HUES48 (cell line): Measurements from ENCODE around the gene PRKCE.

ENCODE experiments used
- H3K27ac ChIP-seq: one replicate; pipeline ENCODE4 v1.7.0; 2013; ENCODE audit warnings: low read depth, low read length, inconsistent platforms
- H3K27me3 ChIP-seq: 2 replicates; pipeline ENCODE4 v1.6.1; 2013; ENCODE audit warnings: mild to moderate bottlenecking, low read length; ENCODE audit not compliant: control insufficient read depth, insufficient read depth
- H3K36me3 ChIP-seq: 2 replicates; pipeline ENCODE4 v1.6.1; 2013; ENCODE audit warnings: low read length; ENCODE audit not compliant: control insufficient read depth, insufficient read depth
- H3K4me1 ChIP-seq: 2 replicates; pipeline ENCODE4 v1.6.1; 2013; ENCODE audit warnings: mild to moderate bottlenecking, low read length; ENCODE audit not compliant: control insufficient read depth, insufficient read depth
- H3K4me3 ChIP-seq: 2 replicates; pipeline ENCODE4 v1.5.1; 2013; ENCODE audit warnings: mild to moderate bottlenecking, low read depth, low read length
- H3K9ac ChIP-seq: 2 replicates; pipeline ENCODE4 v1.6.1; 2013; ENCODE audit warnings: mild to moderate bottlenecking, low read depth, low read length, moderate library complexity
- H3K9me3 ChIP-seq: 2 replicates; pipeline ENCODE4 v1.6.1; 2013; ENCODE audit warnings: low read length; ENCODE audit not compliant: control insufficient read depth, insufficient read depth

PRKCE gene

GRCh38 chr2:46001741-46002506 is 350.4 kb downstream of the PRKCE start:
- no peak overlapping the region for H3K4me3 ChIP-seq
- H3K36me3 ChIP-seq: no peaks in the 10 kb centered on the region
- no peaks in the 10 kb centered on the region for H3K27me3 ChIP-seq
- no peaks in the 10 kb centered on the region for H3K9me3 ChIP-seq
- no peak overlapping the region for H3K27ac ChIP-seq
- no peaks in the 10 kb centered on the region for H3K4me1 ChIP-seq
- no peak overlapping the region for H3K9ac ChIP-seq

DNA sequence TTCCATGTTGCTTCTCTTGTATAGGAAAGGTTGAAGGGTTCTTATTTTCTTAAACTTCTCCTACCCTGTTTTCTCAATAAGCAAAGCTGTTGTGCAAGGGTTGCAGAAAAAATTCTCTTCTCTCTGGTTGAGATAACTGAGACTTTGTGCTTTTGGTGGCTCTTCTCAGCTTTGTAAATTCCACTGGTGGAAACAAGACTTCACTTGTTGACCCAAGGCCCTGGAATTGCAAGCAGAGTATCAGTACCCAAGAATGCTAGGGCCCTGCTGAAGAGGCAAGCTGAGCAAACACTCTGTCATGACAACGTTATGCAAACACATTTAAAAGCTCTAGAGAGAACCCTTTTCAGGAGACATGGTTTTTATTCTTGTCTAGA is 351.0 kb downstream of the PRKCE start:
- Histone ChIP-seq H3K27ac (no peak overlapping the region), H3K9ac (no peak overlapping the region), H3K4me3 (no peak overlapping the region), H3K9me3 (no peaks in the 10 kb centered on the region), H3K27me3 (no peaks in the 10 kb centered on the region), H3K36me3 (no peaks in the 10 kb centered on the region), H3K4me1 (no peaks in the 10 kb centered on the region)

- Histone ChIP-seq H3K4me1 (no peaks in the 10 kb centered on the region), H3K36me3 (no peaks in the 10 kb centered on the region), H3K27me3 (no peaks in the 10 kb centered on the region), H3K9ac (no peak overlapping the region), H3K9me3 (no peaks in the 10 kb centered on the region), H3K27ac (no peak overlapping the region), H3K4me3 (no peak overlapping the region)
Measured at GRCh38 chr2:46002947-46003346, 351.5 kb downstream of the PRKCE start.

DNA sequence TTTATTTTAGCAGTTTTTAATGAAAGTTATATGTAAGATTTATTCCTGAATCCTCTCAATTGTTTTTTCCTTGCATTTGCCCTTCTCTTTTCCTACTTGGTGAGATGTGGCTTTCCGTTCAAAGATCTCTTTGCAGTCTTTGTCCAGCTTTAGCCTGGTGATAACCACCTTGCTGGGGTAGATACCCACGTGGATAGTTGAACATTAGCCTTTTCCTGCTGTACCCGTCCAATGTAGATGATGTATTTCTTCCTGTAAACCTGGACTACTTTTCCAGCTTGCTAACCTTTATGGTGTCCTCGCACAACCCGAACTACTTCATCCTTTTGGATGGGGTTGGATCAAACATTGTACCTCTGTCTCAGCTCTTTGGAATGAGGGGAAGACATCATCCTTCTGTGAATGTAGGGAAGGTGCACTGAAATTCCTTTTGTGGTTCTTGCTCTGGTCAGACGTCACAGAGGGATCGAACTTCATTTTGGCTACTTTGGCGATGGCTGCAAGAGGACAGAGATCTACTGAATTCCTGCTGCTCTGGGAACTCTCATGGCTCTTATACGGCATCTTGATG is 352.5 kb downstream of the PRKCE start:
- Histone ChIP-seq H3K9me3 (no peaks in the 10 kb centered on the region), H3K9ac (no peak overlapping the region), H3K4me3 (no peak overlapping the region), H3K36me3 (no peaks in the 10 kb centered on the region), H3K27me3 (no peaks in the 10 kb centered on the region), H3K27ac (no peak overlapping the region), H3K4me1 (no peaks in the 10 kb centered on the region)

GRCh38 chr2:46006473-46007025 is 355.1 kb downstream of the PRKCE start:
- no peaks in the 10 kb centered on the region for H3K36me3 ChIP-seq

DNA sequence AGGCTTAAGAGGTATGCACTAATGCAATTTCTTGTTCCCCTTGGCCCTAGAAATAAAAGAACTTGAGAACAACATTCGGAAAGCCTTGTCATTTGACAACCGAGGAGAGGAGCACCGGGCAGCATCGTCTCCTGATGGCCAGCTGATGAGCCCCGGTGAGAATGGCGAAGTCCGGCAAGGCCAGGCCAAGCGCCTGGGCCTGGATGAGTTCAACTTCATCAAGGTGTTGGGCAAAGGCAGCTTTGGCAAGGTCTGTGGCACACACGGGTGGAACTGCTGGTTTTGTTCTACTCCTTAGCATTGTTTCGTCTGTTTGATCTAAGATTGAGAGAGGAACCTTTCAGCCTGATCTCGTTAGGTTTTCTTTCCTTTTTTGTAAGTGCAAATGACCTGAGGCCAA is 355.9 kb downstream of the PRKCE start:
- Histone ChIP-seq H3K4me3 (no peak overlapping the region), H3K9me3 (no peaks in the 10 kb centered on the region), H3K36me3 (no peaks in the 10 kb centered on the region), H3K4me1 (no peaks in the 10 kb centered on the region), H3K27ac (no peak overlapping the region), H3K27me3 (no peaks in the 10 kb centered on the region), H3K9ac (no peak overlapping the region)

More at GRCh38 chr2:46006473-46007025, 355.1 kb downstream of the PRKCE start:
- Histone ChIP-seq H3K4me1 (no peaks in the 10 kb centered on the region), H3K27me3 (no peaks in the 10 kb centered on the region), H3K4me3 (no peak overlapping the region), H3K27ac (no peak overlapping the region), H3K9ac (no peak overlapping the region), H3K9me3 (no peaks in the 10 kb centered on the region)

DNA sequence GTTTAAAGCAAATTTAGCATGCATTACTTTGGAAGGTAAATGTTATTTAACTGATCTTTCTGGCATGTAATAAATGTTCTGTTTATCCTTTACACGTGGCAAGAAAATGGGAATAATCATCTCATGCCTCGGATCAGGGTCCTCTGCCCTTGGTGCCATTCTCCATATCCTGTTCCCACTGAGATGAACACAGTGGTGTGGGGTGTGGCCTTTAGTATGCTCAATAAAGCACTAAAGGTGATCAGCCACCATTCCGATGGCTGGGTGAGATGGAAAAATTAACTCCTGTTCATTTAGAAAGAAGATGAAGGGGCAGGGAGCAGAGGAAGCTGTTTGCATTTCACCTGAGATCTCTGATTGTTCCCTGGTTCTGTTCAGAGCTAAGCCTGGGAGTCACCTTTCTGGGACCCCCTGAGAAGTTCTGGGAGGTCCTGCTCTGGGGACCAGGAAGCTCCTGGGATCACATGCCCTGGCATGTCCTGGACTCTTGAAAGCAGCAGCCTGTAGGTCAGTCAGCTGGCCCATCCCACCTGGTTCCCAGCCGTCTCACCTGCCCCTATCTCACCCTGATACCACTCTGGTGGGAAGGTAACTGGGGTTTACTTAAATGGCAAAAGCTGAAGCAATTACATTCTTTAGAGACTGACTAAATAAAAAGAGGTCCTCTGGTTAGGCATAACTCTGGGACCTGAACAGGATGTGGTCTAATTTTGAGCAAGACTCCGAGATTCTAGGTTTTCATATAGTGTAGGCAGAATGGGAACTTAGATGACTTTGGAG is 356.8 kb downstream of the PRKCE start:
- no peak overlapping the region for H3K4me3 ChIP-seq
- no peaks in the 10 kb centered on the region for H3K9me3 ChIP-seq
- H3K27me3 ChIP-seq: no peaks in the 10 kb centered on the region
- H3K36me3 ChIP-seq: no peaks in the 10 kb centered on the region
- H3K9ac ChIP-seq: no peak overlapping the region
- no peaks in the 10 kb centered on the region for H3K4me1 ChIP-seq
- no peak overlapping the region for H3K27ac ChIP-seq

DNA sequence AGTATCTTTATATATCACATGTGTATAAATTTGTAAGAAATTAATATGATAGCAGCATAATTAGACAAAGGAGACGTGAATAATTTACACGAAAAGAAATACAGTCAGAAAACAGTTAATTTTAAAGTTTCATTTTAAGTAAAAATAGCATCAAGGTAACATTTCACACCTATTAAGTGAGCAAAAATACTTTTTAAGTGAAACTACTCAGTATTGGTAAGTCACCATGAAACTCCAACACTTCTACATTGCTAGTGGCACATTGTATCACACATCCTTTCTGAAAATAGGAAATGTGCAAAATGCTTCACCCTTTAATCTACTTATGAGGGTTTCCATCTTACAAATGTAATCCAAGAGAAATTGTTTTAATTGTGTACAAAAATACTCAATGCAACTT is 357.8 kb downstream of the PRKCE start:
- Histone ChIP-seq H3K9me3 (no peaks in the 10 kb centered on the region), H3K4me1 (no peaks in the 10 kb centered on the region), H3K36me3 (no peaks in the 10 kb centered on the region), H3K4me3 (no peak overlapping the region), H3K27me3 (no peaks in the 10 kb centered on the region), H3K27ac (no peak overlapping the region), H3K9ac (no peak overlapping the region)

GRCh38 chr2:46009772-46010171 is 358.3 kb downstream of the PRKCE start:
- H3K9me3 ChIP-seq: no peaks in the 10 kb centered on the region

DNA sequence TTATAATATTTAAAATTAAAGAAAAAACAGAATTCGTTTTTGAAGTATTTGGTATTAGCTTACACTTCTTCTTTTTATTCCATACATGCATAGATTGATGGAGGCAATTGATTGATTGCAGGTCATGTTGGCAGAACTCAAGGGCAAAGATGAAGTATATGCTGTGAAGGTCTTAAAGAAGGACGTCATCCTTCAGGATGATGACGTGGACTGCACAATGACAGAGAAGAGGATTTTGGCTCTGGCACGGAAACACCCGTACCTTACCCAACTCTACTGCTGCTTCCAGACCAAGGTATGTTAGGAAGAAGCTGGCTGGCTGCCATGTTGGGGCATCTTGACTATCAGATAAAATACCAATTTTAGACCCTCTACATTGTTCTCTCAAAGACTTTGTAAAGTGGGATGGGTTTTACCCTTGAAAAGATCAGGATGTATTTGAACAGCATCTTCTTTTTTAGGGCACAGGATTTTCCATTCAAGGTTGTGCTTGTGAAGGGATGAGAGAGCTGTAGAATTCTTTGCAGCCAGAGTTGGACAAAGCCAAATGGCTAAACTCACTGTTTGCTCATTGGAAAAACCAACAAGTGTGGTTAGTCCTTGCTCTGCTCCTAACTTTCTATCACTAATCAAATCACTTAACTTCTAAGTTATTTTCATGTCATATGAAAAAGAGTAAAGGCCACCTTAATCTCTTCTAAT is 358.9 kb downstream of the PRKCE start:
- Histone ChIP-seq H3K9ac (no peak overlapping the region), H3K27ac (no peak overlapping the region), H3K9me3 (no peaks in the 10 kb centered on the region), H3K27me3 (no peaks in the 10 kb centered on the region), H3K4me1 (peaks cover 9% of the 10 kb centered on the region), H3K4me3 (no peak overlapping the region), H3K36me3 (no peaks in the 10 kb centered on the region)

More at GRCh38 chr2:46009772-46010171, 358.3 kb downstream of the PRKCE start:
- no peaks in the 10 kb centered on the region for H3K27me3 ChIP-seq
- H3K4me3 ChIP-seq: no peak overlapping the region
- no peak overlapping the region for H3K9ac ChIP-seq
- H3K27ac ChIP-seq: no peak overlapping the region
- H3K36me3 ChIP-seq: no peaks in the 10 kb centered on the region
- H3K4me1 ChIP-seq: peaks cover 3% of the 10 kb centered on the region
